Epithelial cell of proximal tubule (primary cell): ENCODE results near the gene OTOG. TPM values are rescaled to one million over a fixed set of nuclear protein-coding genes. Genes with fewer than 3 reads are reported as not detected.

Source experiments
- DNase-seq: peaks from one replicate; pipeline ENCODE4 v3.0.0-alpha.2; 2011; ENCODE audit warnings: low read depth
- H3K4me3 ChIP-seq: 2 replicates; pipeline ENCODE4 v1.5.1; 2011; ENCODE audit warnings: low read depth, mild to moderate bottlenecking, low read length
- total RNA-seq: library from RNA; depleted of rRNA; stranded (reverse); fragments of >200 nt; gene quantifications from 2 replicates; pipeline ENCODE4 v1.2.3, GENCODE V29; 2015
- TF ChIP-seq, protein P1 (sequence below): conservative IDR thresholded peaks from 2 replicates; pipeline ENCODE4 v1.5.1; 2012; ENCODE audit warnings: low read depth, mild to moderate bottlenecking, low read length

OTOG gene
- total RNA-seq, 1 donor from 2014 or later: not detected

GRCh38 chr11:17512101-17512500, 35.0 kb upstream of the OTOG start:
- DNase-seq: no peak
- TF ChIP-seq, protein P1, sequence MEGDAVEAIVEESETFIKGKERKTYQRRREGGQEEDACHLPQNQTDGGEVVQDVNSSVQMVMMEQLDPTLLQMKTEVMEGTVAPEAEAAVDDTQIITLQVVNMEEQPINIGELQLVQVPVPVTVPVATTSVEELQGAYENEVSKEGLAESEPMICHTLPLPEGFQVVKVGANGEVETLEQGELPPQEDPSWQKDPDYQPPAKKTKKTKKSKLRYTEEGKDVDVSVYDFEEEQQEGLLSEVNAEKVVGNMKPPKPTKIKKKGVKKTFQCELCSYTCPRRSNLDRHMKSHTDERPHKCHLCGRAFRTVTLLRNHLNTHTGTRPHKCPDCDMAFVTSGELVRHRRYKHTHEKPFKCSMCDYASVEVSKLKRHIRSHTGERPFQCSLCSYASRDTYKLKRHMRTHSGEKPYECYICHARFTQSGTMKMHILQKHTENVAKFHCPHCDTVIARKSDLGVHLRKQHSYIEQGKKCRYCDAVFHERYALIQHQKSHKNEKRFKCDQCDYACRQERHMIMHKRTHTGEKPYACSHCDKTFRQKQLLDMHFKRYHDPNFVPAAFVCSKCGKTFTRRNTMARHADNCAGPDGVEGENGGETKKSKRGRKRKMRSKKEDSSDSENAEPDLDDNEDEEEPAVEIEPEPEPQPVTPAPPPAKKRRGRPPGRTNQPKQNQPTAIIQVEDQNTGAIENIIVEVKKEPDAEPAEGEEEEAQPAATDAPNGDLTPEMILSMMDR: no peak
- H3K4me3 ChIP-seq: no peak overlapping the region

DNA sequence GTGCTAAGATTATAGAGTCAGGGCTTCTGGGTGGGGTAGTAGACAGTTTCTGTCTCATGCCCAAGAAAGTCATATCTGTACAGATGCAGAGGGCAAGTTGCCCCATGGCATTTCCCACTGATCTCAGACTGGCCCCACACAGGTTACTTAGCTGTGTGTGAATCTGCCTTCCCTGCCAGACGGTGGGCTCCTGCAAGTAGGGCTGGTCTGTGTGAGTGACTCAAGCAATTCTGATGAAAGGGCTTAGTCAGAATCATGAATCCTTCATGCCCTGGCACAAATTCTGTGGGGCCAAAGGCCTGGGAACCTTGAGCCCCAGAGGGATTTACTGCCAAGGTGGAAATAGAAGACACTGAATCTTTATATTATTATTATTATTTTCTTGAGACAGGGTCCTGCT, 33.2 kb upstream of the OTOG start:
- TF ChIP-seq, protein P1: no peak
- no peak for DNase-seq
- no peak overlapping the region for H3K4me3 ChIP-seq

GRCh38 chr11:17514476-17514875, 32.6 kb upstream of the OTOG start:
- TF ChIP-seq, protein P1: no peak
- no peak for DNase-seq
- H3K4me3 ChIP-seq: no peak overlapping the region

- no peak overlapping the region for H3K4me3 ChIP-seq
- no peak for DNase-seq
- TF ChIP-seq, protein P1: no peak
Measured at GRCh38 chr11:17515443-17516176, 31.4 kb upstream of the OTOG start.

- no peak for DNase-seq
- H3K4me3 ChIP-seq: no peak overlapping the region
- TF ChIP-seq, protein P1: no peak
Measured at GRCh38 chr11:17516551-17517150, 30.4 kb upstream of the OTOG start.

DNA sequence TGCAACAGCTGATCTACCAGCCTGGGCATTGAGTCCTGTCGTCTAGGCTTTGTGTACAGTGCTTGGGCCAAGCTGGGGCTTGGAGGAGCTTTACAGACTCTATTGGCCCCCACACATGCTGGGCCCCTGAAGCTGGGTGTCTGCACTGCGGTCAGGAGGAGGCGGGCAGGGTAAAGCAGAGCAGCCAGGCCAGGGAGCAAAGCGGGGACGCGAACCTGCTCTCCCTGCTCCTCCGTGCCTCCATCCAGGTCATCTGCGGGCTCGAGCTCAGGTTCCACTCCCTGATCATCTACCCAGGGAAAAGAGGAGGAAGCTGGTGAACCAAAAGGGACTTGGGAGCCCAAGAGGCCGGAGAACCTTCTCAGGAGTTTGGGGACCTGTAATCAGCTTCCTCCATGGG, 29.9 kb upstream of the OTOG start:
- no peak overlapping the region for H3K4me3 ChIP-seq
- no peak for DNase-seq
- TF ChIP-seq, protein P1: no peak

GRCh38 chr11:17518366-17518765, 28.7 kb upstream of the OTOG start:
- no peak for DNase-seq
- no peak overlapping the region for H3K4me3 ChIP-seq
- TF ChIP-seq, protein P1: no peak
